Mesendoderm (in vitro differentiated cells): Measurements from ENCODE around the gene SUMF1.

Experiments
- DNase-seq: peaks from one replicate; pipeline ENCODE4 v3.0.0; 2013
- H2AK5ac ChIP-seq: 2 replicates; pipeline ENCODE4 v1.6.1; 2013; ENCODE audit warnings: low read length, inconsistent platforms
- H2BK120ac ChIP-seq: 2 replicates; pipeline ENCODE4 v1.6.1; 2013; ENCODE audit warnings: low read depth, mild to moderate bottlenecking, low read length, moderate library complexity, mixed read lengths
- H2BK15ac ChIP-seq: replicated peaks from 2 replicates; pipeline ENCODE4 v1.6.1; 2013; ENCODE audit warnings: low read depth, mild to moderate bottlenecking, moderate library complexity
- H2BK5ac ChIP-seq: 2 replicates; pipeline ENCODE4 v1.6.1; 2013; ENCODE audit warnings: low read length, inconsistent platforms
- H3K18ac ChIP-seq: 2 replicates; pipeline ENCODE4 v1.6.1; 2013; ENCODE audit warnings: mild to moderate bottlenecking, low read length, mixed read lengths
- H3K23ac ChIP-seq: one replicate; pipeline ENCODE4 v1.6.1; 2013; ENCODE audit warnings: low read length
- H3K27ac ChIP-seq: 2 replicates; pipeline ENCODE4 v1.5.1; 2013; ENCODE audit warnings: low read depth, mild to moderate bottlenecking, inconsistent platforms, low read length, moderate library complexity
- H3K27me3 ChIP-seq: 2 replicates; pipeline ENCODE4 v1.6.1; 2013; ENCODE audit warnings: low read length, control low read depth, mild to moderate bottlenecking, inconsistent platforms; ENCODE audit not compliant: insufficient read depth, poor library complexity
- H3K36me3 ChIP-seq: 2 replicates; pipeline ENCODE4 v1.6.1; 2013; ENCODE audit warnings: low read length, inconsistent platforms; ENCODE audit not compliant: control insufficient read depth, insufficient read depth
- H3K4ac ChIP-seq: one replicate; pipeline ENCODE4 v1.6.1; 2013; ENCODE audit warnings: low read depth, mild to moderate bottlenecking, low read length, moderate library complexity
- H3K4me1 ChIP-seq: 2 replicates; pipeline ENCODE4 v1.6.1; 2013; ENCODE audit warnings: low read depth, low read length, inconsistent platforms; ENCODE audit not compliant: control insufficient read depth
- H3K4me2 ChIP-seq: 2 replicates; pipeline ENCODE4 v1.6.1; 2013; ENCODE audit warnings: low read length
- H3K4me3 ChIP-seq: 2 replicates; pipeline ENCODE4 v1.5.1; 2013; ENCODE audit warnings: mild to moderate bottlenecking, low read length
- H3K56ac ChIP-seq: one replicate; pipeline ENCODE4 v1.6.1; 2013; ENCODE audit warnings: low read length
- H3K79me1 ChIP-seq: 2 replicates; pipeline ENCODE4 v1.6.1; 2013; ENCODE audit warnings: low read length, inconsistent platforms
- H3K79me2 ChIP-seq: 2 replicates; pipeline ENCODE4 v1.6.1; 2013; ENCODE audit warnings: mild to moderate bottlenecking, low read length; ENCODE audit not compliant: control insufficient read depth, insufficient read depth
- H3K9ac ChIP-seq: 2 replicates; pipeline ENCODE4 v1.6.1; 2013; ENCODE audit warnings: low read length, inconsistent platforms
- H4K5ac ChIP-seq: one replicate; pipeline ENCODE4 v1.6.1; 2013; ENCODE audit warnings: low read length
- H4K8ac ChIP-seq: one replicate; pipeline ENCODE4 v1.6.1; 2013; ENCODE audit warnings: low read depth, mild to moderate bottlenecking, control low read depth, low read length, moderate library complexity
- WGBS: extraction: QIAGEN DNeasy Blood & Tissue Kit; methylation state at CpG from one replicate; pipeline ENCODE4 v1.1.7; 2013; ENCODE audit warnings: low lambda C conversion rate, missing lambda C conversion rate; ENCODE audit not compliant: insufficient coverage; ENCODE audit errors: extremely low coverage; 5-methylcytosine and 5-hydroxymethylcytosine counted together

SUMF1 gene

GRCh38 chr3:4472312-4472711 lies 5.2 kb upstream of the SUMF1 start:
- Histone ChIP-seq H3K27me3 (no peaks in the 10 kb centered on the region), H3K4me1 (no peaks in the 10 kb centered on the region), H3K36me3 (no peaks in the 10 kb centered on the region), H2BK5ac (no peak overlapping the region), H3K27ac (no peak overlapping the region), H2BK15ac (no peak overlapping the region), H2BK120ac (no peak overlapping the region), H3K23ac (no peak overlapping the region), H3K18ac (no peak overlapping the region), H3K79me1 (no peaks in the 10 kb centered on the region), H3K9ac (no peak overlapping the region), H2AK5ac (no peak overlapping the region), H3K56ac (no peak overlapping the region), H3K4me2 (no peak overlapping the region), H3K79me2 (no peaks in the 10 kb centered on the region), H4K5ac (no peak overlapping the region), H4K8ac (no peak overlapping the region), H3K4me3 (no peak overlapping the region), H3K4ac (no peak overlapping the region)
- WGBS, result no CpG with 5 or more reads among the region's 2 CpGs
- DNase-seq, result no peak

- no peak overlapping the region for H3K27ac ChIP-seq
- no CpG with 5 or more reads among the region's 1 CpG for WGBS
Observed at GRCh38 chr3:4471907-4472306, 4.8 kb upstream of the SUMF1 start.

GRCh38 chr3:4467522-4467867 lies 426 bp upstream of the SUMF1 start:
- Histone ChIP-seq H3K56ac (no peak overlapping the region), H3K9ac (peak overlapping the region; percentile 58), H3K36me3 (no peaks in the 10 kb centered on the region), H3K23ac (no peak overlapping the region), H3K79me2 (no peaks in the 10 kb centered on the region), H2AK5ac (no peak overlapping the region), H2BK15ac (no peak overlapping the region), H3K4ac (no peak overlapping the region), H3K18ac (no peak overlapping the region), H2BK120ac (no peak overlapping the region), H3K4me2 (peak overlapping the region; percentile 32), H3K4me1 (no peaks in the 10 kb centered on the region), H3K27ac (no peak overlapping the region), H4K5ac (peak overlapping the region; percentile 96), H3K27me3 (no peaks in the 10 kb centered on the region), H2BK5ac (no peak overlapping the region), H4K8ac (peak overlapping the region; percentile 60), H3K79me1 (no peaks in the 10 kb centered on the region), H3K4me3 (no peak overlapping the region)
- DNase-seq, result no peak
- WGBS, result no CpG with 5 or more reads among the region's 13 CpGs

More at GRCh38 chr3:4471907-4472306, 4.8 kb upstream of the SUMF1 start:
- Histone ChIP-seq H3K56ac (no peak overlapping the region), H2BK5ac (no peak overlapping the region), H3K27me3 (no peaks in the 10 kb centered on the region), H3K23ac (no peak overlapping the region), H3K4me2 (no peak overlapping the region), H2AK5ac (no peak overlapping the region), H3K36me3 (no peaks in the 10 kb centered on the region), H2BK15ac (no peak overlapping the region), H3K9ac (no peak overlapping the region), H3K4ac (no peak overlapping the region), H2BK120ac (no peak overlapping the region), H4K8ac (no peak overlapping the region), H3K79me2 (no peaks in the 10 kb centered on the region), H3K18ac (no peak overlapping the region), H3K4me3 (no peak overlapping the region), H3K4me1 (no peaks in the 10 kb centered on the region), H3K79me1 (no peaks in the 10 kb centered on the region), H4K5ac (no peak overlapping the region)
- DNase-seq, result no peak

GRCh38 chr3:4464576-4464975 lies 2.5 kb downstream of the SUMF1 start:
- Histone ChIP-seq H3K4me2 (no peak overlapping the region), H2BK5ac (no peak overlapping the region), H3K56ac (no peak overlapping the region), H2BK15ac (no peak overlapping the region), H4K5ac (no peak overlapping the region), H3K4me3 (no peak overlapping the region), H3K4ac (no peak overlapping the region), H4K8ac (no peak overlapping the region), H3K4me1 (no peaks in the 10 kb centered on the region), H3K27me3 (no peaks in the 10 kb centered on the region), H3K36me3 (no peaks in the 10 kb centered on the region), H2AK5ac (no peak overlapping the region), H3K27ac (no peak overlapping the region), H3K18ac (no peak overlapping the region), H3K9ac (no peak overlapping the region), H3K23ac (no peak overlapping the region), H3K79me1 (no peaks in the 10 kb centered on the region), H3K79me2 (no peaks in the 10 kb centered on the region), H2BK120ac (no peak overlapping the region)
- no peak for DNase-seq
- WGBS, result no CpG with 5 or more reads among the region's 1 CpG

- no CpG with 5 or more reads among the region's 3 CpGs for WGBS
- H2BK5ac ChIP-seq, result no peak overlapping the region
- H4K8ac ChIP-seq, result no peak overlapping the region
- H3K79me2 ChIP-seq, result no peaks in the 10 kb centered on the region
- H2AK5ac ChIP-seq, result no peak overlapping the region
- H3K4ac ChIP-seq, result no peak overlapping the region
- DNase-seq, result no peak
- H3K23ac ChIP-seq, result no peak overlapping the region
- H3K79me1 ChIP-seq, result no peaks in the 10 kb centered on the region
- no peaks in the 10 kb centered on the region for H3K27me3 ChIP-seq
- H2BK120ac ChIP-seq, result no peak overlapping the region
- no peak overlapping the region for H3K4me2 ChIP-seq
- no peak overlapping the region for H2BK15ac ChIP-seq
- no peak overlapping the region for H3K9ac ChIP-seq
- H3K36me3 ChIP-seq, result no peaks in the 10 kb centered on the region
- no peak overlapping the region for H3K18ac ChIP-seq
- H4K5ac ChIP-seq, result no peak overlapping the region
- H3K27ac ChIP-seq, result no peak overlapping the region
- H3K4me3 ChIP-seq, result no peak overlapping the region
- H3K4me1 ChIP-seq, result no peaks in the 10 kb centered on the region
- no peak overlapping the region for H3K56ac ChIP-seq
Observed at GRCh38 chr3:4462369-4463040, 4.6 kb downstream of the SUMF1 start.

GRCh38 chr3:4461468-4462090 lies 5.5 kb downstream of the SUMF1 start:
- Histone ChIP-seq H3K36me3 (no peaks in the 10 kb centered on the region), H3K4ac (no peak overlapping the region), H3K27ac (no peak overlapping the region), H2BK5ac (no peak overlapping the region), H4K8ac (no peak overlapping the region), H4K5ac (no peak overlapping the region), H3K79me2 (no peaks in the 10 kb centered on the region), H3K23ac (no peak overlapping the region), H2AK5ac (no peak overlapping the region), H3K4me3 (no peak overlapping the region), H3K18ac (no peak overlapping the region), H3K4me2 (no peak overlapping the region), H3K9ac (no peak overlapping the region), H3K27me3 (no peaks in the 10 kb centered on the region), H2BK15ac (no peak overlapping the region), H3K56ac (no peak overlapping the region), H3K4me1 (no peaks in the 10 kb centered on the region), H2BK120ac (no peak overlapping the region), H3K79me1 (no peaks in the 10 kb centered on the region)
- no CpG with 5 or more reads among the region's 2 CpGs for WGBS
- no peak for DNase-seq
